ENCODE data around the gene PREX1. TPM values are rescaled to one million over a fixed set of nuclear protein-coding genes. Genes with fewer than 3 reads are reported as not detected.

Gene PREX1
- total RNA-seq, 3 donors from 2014 or later: 9.9 to 14.1 (median 13.5) TPM

GRCh38 chr20:48740292-48740649 is 87.5 kb downstream of the PREX1 start:
- intact Hi-C loops (cut with DNase I, micrococcal nuclease): no loop called here
- ATAC-seq (no peak), DNase-seq (no peak)
- Histone ChIP-seq H3K4me3 (no peak overlapping the region), H3K36me3 (ENCODE audit: low read depth) (no peaks in the 10 kb centered on the region), H3K4me1 (ENCODE audit: low read depth) (peaks cover 14% of the 10 kb centered on the region), H3K9me3 (no peaks in the 10 kb centered on the region)
- TF ChIP-seq, protein P1, sequence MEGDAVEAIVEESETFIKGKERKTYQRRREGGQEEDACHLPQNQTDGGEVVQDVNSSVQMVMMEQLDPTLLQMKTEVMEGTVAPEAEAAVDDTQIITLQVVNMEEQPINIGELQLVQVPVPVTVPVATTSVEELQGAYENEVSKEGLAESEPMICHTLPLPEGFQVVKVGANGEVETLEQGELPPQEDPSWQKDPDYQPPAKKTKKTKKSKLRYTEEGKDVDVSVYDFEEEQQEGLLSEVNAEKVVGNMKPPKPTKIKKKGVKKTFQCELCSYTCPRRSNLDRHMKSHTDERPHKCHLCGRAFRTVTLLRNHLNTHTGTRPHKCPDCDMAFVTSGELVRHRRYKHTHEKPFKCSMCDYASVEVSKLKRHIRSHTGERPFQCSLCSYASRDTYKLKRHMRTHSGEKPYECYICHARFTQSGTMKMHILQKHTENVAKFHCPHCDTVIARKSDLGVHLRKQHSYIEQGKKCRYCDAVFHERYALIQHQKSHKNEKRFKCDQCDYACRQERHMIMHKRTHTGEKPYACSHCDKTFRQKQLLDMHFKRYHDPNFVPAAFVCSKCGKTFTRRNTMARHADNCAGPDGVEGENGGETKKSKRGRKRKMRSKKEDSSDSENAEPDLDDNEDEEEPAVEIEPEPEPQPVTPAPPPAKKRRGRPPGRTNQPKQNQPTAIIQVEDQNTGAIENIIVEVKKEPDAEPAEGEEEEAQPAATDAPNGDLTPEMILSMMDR (IDR thresholded peaks at IDR 0.05): no peak

- no peaks in the 10 kb centered on the region for H3K9me3 ChIP-seq
- no peak for ATAC-seq
Measured at GRCh38 chr20:48739395-48740291, 88.2 kb downstream of the PREX1 start.

DNA sequence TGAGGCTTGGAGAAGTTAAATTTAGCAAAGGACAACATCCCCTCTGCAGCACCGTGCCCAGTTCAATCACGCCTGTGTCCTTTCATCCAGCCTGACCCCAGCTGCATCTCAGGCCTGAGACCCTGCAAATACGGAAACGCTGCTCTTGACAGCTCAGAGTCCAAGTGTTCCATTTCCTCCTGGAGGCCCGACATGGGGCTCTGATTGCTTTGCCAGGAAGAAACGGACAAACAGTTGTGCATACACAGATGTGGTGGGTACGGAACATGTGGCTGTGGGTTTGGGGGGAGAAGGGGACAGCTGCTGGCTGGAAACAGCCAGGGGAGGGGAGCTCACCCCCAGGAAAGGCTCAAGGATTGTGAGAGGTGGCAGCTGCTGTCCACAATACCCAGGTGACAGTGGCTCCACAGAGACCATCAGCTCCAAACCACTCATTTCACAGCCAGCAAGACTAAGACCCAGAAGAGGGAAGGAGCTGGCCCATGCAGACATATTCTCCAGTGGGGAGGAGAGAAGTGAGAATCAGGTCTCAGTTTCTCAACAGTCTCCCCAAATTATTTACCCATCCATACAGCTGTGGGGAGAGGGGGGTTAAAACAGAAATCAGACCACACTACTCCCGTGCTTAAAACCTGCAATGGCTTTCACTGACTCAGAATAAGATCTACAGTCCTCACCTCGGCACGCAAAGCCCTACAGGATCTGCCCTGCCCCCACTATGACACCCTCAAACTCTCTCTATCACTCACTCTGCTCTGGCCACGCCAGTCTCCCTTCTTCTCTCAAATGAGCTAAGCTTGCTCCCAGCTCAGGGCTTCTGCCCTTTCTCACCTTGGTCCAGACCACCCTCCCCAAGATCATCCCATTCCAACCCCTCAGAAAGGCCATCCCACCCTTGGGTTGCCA is 89.1 kb downstream of the PREX1 start:
- H3K4me1 ChIP-seq (ENCODE audit: low read depth): peaks cover 14% of the 10 kb centered on the region
- peak in 1 of 3 donors; percentile 35 for DNase-seq
- no peaks in the 10 kb centered on the region for H3K9me3 ChIP-seq
- ATAC-seq: peak; percentile 73
- no peaks in the 10 kb centered on the region for H3K36me3 ChIP-seq (ENCODE audit: low read depth)
- intact Hi-C loops (cut with DNase I, micrococcal nuclease): no loop called here
- TF ChIP-seq, protein P1 (IDR thresholded peaks at IDR 0.05): no peak
- no peak overlapping the region for H3K4me3 ChIP-seq

More at GRCh38 chr20:48739395-48740291, 88.2 kb downstream of the PREX1 start:
- TF ChIP-seq, protein P1 (IDR thresholded peaks at IDR 0.05): no peak
- Histone ChIP-seq H3K36me3 (ENCODE audit: low read depth) (no peaks in the 10 kb centered on the region), H3K4me3 (no peak overlapping the region), H3K4me1 (ENCODE audit: low read depth) (peaks cover 14% of the 10 kb centered on the region)
- intact Hi-C loops (cut with DNase I, micrococcal nuclease): no loop called here
- no peak for DNase-seq

DNA sequence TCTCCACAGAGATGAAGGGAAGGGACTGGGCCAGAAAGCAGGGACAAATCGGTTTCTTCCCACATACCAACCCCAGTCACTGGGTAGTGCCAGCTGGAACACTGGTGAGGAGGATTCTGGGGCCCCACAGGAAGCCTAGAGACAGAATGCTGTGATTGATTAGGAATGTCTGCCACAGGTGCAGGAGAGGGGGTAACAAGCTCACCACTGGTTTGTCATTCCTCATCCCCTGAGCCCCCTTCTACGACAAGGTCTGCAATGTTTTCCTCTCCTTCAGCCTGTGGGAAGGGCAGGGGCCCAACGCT is 89.8 kb downstream of the PREX1 start:
- DNase-seq (no peak), ATAC-seq (peak; percentile 8)
- no peaks in the 10 kb centered on the region for H3K9me3 ChIP-seq
- TF ChIP-seq, protein P1 (IDR thresholded peaks at IDR 0.05): no peak
- peaks cover 14% of the 10 kb centered on the region for H3K4me1 ChIP-seq (ENCODE audit: low read depth)
- no peak overlapping the region for H3K4me3 ChIP-seq
- intact Hi-C loops (cut with DNase I, micrococcal nuclease): no loop called here
- H3K36me3 ChIP-seq (ENCODE audit: low read depth): no peaks in the 10 kb centered on the region

DNA sequence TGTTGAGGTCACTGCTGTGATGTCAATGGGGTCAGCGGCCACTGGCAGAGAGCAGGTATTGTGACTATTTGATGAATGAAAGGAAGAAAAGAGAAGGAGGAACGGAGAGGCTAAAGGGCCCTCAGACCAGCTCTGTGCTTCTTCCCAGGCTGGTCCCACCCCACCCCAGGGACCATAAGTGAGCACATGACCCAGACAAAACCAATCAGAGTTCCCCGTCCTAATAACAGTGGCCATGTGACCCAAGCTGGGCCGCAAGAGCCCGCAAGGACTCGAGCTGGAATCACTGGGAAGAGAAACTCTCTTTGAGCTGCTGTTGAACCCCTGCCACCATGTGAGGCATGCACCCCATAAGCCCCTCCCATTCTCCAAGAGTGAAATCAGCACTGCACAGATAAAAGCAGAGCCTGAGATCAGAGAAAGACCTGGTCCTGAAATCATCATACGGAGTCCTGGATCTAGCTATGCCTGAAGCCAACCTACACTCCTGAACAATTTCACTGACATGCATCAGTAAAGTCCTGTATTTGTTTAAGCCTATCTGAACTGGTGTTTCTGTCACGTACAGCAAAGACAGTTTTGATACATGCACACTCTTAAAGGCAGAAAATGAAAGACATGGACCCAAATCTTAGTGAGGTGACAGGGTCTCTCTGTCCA is 90.2 kb downstream of the PREX1 start:
- TF ChIP-seq, protein P1 (IDR thresholded peaks at IDR 0.05): no peak
- DNase-seq (no peak), ATAC-seq (no peak)
- Histone ChIP-seq H3K36me3 (ENCODE audit: low read depth) (no peaks in the 10 kb centered on the region), H3K9me3 (no peaks in the 10 kb centered on the region), H3K4me1 (ENCODE audit: low read depth) (peaks cover 14% of the 10 kb centered on the region), H3K4me3 (no peak overlapping the region)
- intact Hi-C loops (cut with DNase I, micrococcal nuclease): no loop called here

Measured in mucosa of descending colon (tissue), 3 donors.